Fibroblast of pulmonary artery (primary cell): ENCODE data around the gene ZYX.
A peak's percentile ranks its signal among the peaks of the same experiment; 100 is the strongest.

Source experiments
- DNase-seq: peaks from one replicate; pipeline ENCODE4 v3.0.0-alpha.2; 2010; ENCODE audit warnings: low read depth
- H3K4me3 ChIP-seq: replicated peaks from 2 replicates; pipeline ENCODE4 v1.5.1; 2011; ENCODE audit warnings: low read depth, mild to moderate bottlenecking, control low read depth, low read length, moderate library complexity
- CTCF ChIP-seq: IDR thresholded peaks from 2 replicates; pipeline ENCODE4 v1.5.1; 2011; ENCODE audit warnings: mild to moderate bottlenecking, control low read depth, low read length, inconsistent platforms; ENCODE audit errors: missing control alignments

Gene ZYX

DNA sequence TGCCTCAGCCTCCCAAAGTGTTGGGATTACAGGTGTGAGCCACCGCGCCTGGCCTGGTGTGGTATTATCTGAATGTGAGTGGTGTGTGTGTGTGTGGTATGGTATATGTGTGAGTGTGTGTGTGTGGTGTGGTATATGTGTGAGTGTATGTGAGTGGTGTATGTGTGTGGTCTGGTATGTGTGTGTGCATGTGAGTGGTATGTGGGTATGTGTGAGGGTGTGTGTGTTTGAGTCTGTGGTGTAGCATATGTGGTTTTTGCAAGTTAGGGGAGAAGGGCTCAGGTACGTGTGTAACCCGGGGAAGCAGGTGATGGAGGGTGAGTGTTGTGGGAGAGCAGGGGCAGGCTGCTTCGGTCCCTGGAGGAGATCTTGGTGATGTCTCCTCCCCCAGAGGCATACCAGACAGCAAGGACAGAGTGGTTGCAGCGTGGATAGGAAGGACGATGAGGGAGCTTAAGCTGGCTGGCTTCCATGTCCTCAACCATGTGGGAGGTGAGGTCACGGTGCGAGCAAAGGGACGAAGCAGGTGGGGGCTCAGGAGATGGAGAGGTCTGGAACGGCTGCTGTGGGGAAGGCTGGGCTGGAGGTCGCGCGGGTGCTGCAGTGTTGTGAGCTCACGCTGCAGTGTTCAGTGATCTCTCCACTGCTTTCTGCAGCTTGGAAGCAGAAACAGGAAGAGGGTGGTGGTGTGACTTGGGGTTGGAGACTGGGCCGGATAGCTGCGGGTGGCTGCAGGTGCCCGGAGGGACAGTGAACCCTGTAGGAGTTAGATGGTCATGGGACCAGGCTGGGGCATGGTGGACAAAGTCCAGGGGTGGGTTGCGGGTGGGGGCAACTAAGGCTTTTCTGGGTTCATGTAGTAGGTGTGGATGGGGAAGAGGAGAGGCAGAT lies 5.0 kb downstream of the ZYX start:
- H3K4me3 ChIP-seq: peak overlapping the region; percentile 95
- peak; percentile 65 for DNase-seq
- TF ChIP-seq CTCF: no peak

- no peak overlapping the region for H3K4me3 ChIP-seq
- DNase-seq: no peak
- peak; percentile 15 for TF ChIP-seq CTCF
Observed at GRCh38 chr7:143387156-143387975, 6.2 kb downstream of the ZYX start.

GRCh38 chr7:143388051-143388450 lies 6.9 kb downstream of the ZYX start:
- TF ChIP-seq CTCF: no peak
- DNase-seq: no peak
- H3K4me3 ChIP-seq: no peak overlapping the region

DNA sequence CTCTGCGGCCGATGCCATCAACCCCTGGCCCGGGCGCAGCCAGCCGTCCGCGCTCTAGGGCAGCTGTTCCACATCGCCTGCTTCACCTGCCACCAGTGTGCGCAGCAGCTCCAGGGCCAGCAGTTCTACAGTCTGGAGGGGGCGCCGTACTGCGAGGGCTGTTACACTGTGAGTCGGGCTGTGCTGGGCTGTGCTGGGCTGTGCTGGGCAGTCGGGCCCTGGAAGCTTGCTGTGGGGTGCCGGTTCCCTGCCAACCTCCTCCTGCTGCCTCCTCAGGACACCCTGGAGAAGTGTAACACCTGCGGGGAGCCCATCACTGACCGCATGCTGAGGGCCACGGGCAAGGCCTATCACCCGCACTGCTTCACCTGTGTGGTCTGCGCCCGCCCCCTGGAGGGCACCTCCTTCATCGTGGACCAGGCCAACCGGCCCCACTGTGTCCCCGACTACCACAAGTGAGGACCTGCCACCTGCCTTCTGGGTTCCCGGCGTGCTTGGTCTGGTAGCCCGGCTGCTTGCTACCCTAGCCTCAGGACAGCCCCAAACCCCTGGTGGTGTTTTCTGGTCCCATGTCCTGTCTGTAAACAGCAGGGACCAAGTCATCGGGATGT lies 7.5 kb downstream of the ZYX start:
- DNase-seq: no peak
- TF ChIP-seq CTCF: no peak
- no peak overlapping the region for H3K4me3 ChIP-seq

- TF ChIP-seq CTCF: no peak
- DNase-seq: no peak
- H3K4me3 ChIP-seq: no peak overlapping the region
Observed at GRCh38 chr7:143389316-143390103, 8.4 kb downstream of the ZYX start.

GRCh38 chr7:143390104-143390772 lies 9.1 kb downstream of the ZYX start:
- H3K4me3 ChIP-seq: no peak overlapping the region
- no peak for DNase-seq
- no peak for TF ChIP-seq CTCF
